Measurements from ENCODE around the gene CCRL2. TPM values are rescaled to one million over a fixed set of nuclear protein-coding genes. Genes with fewer than 3 reads are reported as not detected.

The CCRL2 gene
- total and polyA plus RNA-seq, 2 of the 4 experiments (the other 2 are of a cell fraction): 0.29 to 0.36 TPM

GRCh38 chr3:46383951-46384330 lies 23.1 kb upstream of the CCRL2 start:
- Histone ChIP-seq H3K4ac (ENCODE audit: low read depth, low read length) (no peak overlapping the region), H3K79me1 (ENCODE audit: low read depth in 1 of 2, low read length in 2 of 2) (no peaks in the 10 kb centered on the region), H2BK20ac (ENCODE audit: low read depth, low read length) (no peak overlapping the region), H2AK5ac (ENCODE audit: low read depth, low read length) (no peak overlapping the region), H3K56ac (ENCODE audit: extremely low read depth, insufficient read depth, low read length) (no peak overlapping the region), H3K23ac (ENCODE audit: low read depth, low read length) (no peak overlapping the region), H3K9me1 (ENCODE audit: insufficient read depth, low read length) (peaks cover 4% of the 10 kb centered on the region), H2BK15ac (ENCODE audit: low read depth, low read length) (no peak overlapping the region), H3K4me1 (ENCODE audit: control insufficient read depth, insufficient read depth, low read length) (no peaks in the 10 kb centered on the region), H3K4me2 (ENCODE audit: low read depth, low read length) (no peak overlapping the region), H3K18ac (ENCODE audit: low read depth, low read length) (no peak overlapping the region), H3K27me3 (ENCODE audit: control insufficient read depth, insufficient read depth, low read length) (peaks cover 28% of the 10 kb centered on the region), H3K9me3 (ENCODE audit: control insufficient read depth, insufficient read depth, low read length) (no peaks in the 10 kb centered on the region), H2BK5ac (ENCODE audit: low read depth, low read length, poor library complexity, severe bottlenecking) (no peak overlapping the region), H4K5ac (ENCODE audit: low read depth, low read length) (no peak overlapping the region), H3K14ac (replicated peaks; ENCODE audit: low read depth, low read length) (no peak overlapping the region), H2BK120ac (ENCODE audit: low read depth, low read length) (no peak overlapping the region), H2AFZ (replicated peaks; ENCODE audit: low read length, poor library complexity) (no peak overlapping the region), H3K9ac (ENCODE audit: low read depth, low read length) (no peak overlapping the region), H4K8ac (ENCODE audit: low read depth in 2 of 2, low read length in 2 of 2) (no peak overlapping the region), H4K91ac (ENCODE audit: insufficient read depth, low read depth, low read length) (no peak overlapping the region), H4K20me1 (ENCODE audit: insufficient read depth, low read length) (no peaks in the 10 kb centered on the region), H2AK9ac (replicated peaks; ENCODE audit: low read depth, low read length, poor library complexity) (no peak overlapping the region), H3K36me3 (ENCODE audit: control insufficient read depth, insufficient read depth, low read length) (no peaks in the 10 kb centered on the region), H3K27ac (ENCODE audit: insufficient read depth, low read length) (no peak overlapping the region), H3K4me3 (ENCODE audit: insufficient read depth, low read depth, low read length) (no peak overlapping the region)
- intact Hi-C loops (cut with micrococcal nuclease): no loop called here
- ATAC-seq (ENCODE audit: low read depth) (no peak), DNase-seq (no peak)
- no peak for TF ChIP-seq USF2 (IDR thresholded peaks at IDR 0.05; ENCODE audit: low read depth, low read length)
- no peak for TF ChIP-seq FOS (IDR thresholded peaks at IDR 0.05; ENCODE audit: low read depth, low read length)
- TF ChIP-seq BHLHE40 (IDR thresholded peaks at IDR 0.05; ENCODE audit: low read depth, low read length): no peak
- no peak for TF ChIP-seq NFE2L2 (IDR thresholded peaks at IDR 0.05; ENCODE audit: low read depth, low read length)
- no peak for TF ChIP-seq MAFK (IDR thresholded peaks at IDR 0.05; ENCODE audit: low read depth, low read length)
- TF ChIP-seq CTCF (conservative IDR thresholded peaks at IDR 0.05; ENCODE audit: low read depth, low read length): no peak
- in situ Hi-C loops (cut with MboI; ENCODE audit: low sequenced_read_pairs): no loop called here
- dilution Hi-C loops (cut with HindIII; ENCODE audit: low sequenced_read_pairs, unreplicated experiment): no loop called here
- BruUV-seq (replicated peaks): no TSS peak
- WGBS, 2 experiments (ENCODE audit: extremely low coverage in 2 of 2, insufficient read length in 1 of 2): 71% methylated on average over 1 of the region's 5 CpGs; no CpG with 5 or more reads in 1 of the 2 experiments
- ChIA-PET POLR2A (ENCODE audit: unreplicated experiment) (no interaction called here), CTCF (interaction anchor here (1.4 kb wide), 1 partner anchor 305 kb away, joined by 3 read pairs; no protein-coding TSS in a partner anchor)
